Measurements from ENCODE around the gene FAM83C. TPM values are rescaled to one million over a fixed set of nuclear protein-coding genes. Genes with fewer than 3 reads are reported as not detected.

Gene FAM83C
- polyA plus RNA-seq, 1 of the 3 experiments (the other 2 are of a cell fraction), result not detected

GRCh38 chr20:35251613-35251940, 40.6 kb downstream of the FAM83C start:
- ChIA-PET POLR2A (no interaction called here), CTCF (no interaction called here)
- Histone ChIP-seq H4K20me1 (ENCODE audit: insufficient read depth) (no peaks in the 10 kb centered on the region), H3K27ac (ENCODE audit: low read depth in 2 of 2, low read length in 1 of 2) (no peak overlapping the region), H3K9ac (no peak overlapping the region), H2AFZ (ENCODE audit: low read depth) (no peak overlapping the region), H3K4me3 (ENCODE audit: low read depth in 2 of 2, low read length in 1 of 2) (no peak overlapping the region), H3K9me2 (no peaks in the 10 kb centered on the region), H3K27me3 (ENCODE audit: insufficient read depth) (no peaks in the 10 kb centered on the region), H3K4me2 (no peak overlapping the region), H3F3A (replicated peaks; ENCODE audit: insufficient read depth) (no peaks in the 10 kb centered on the region), H3K9me3 (no peaks in the 10 kb centered on the region), H3K36me3 (replicated peaks in 1 of 2; ENCODE audit: control insufficient read depth in 1 of 2, insufficient read depth in 2 of 2, low read length in 1 of 2) (no peaks in the 10 kb centered on the region), H3K4me1 (ENCODE audit: control insufficient read depth in 1 of 2, insufficient read depth in 2 of 2, low read depth in 1 of 2, low read length in 1 of 2) (no peaks in the 10 kb centered on the region; a peak in 1 of 4 replicates), H3K79me2 (ENCODE audit: insufficient read depth) (no peaks in the 10 kb centered on the region)
- DNase-seq, result no peak
- 90% methylated on average over 2 of the region's 2 CpGs for WGBS (ENCODE audit: low lambda C conversion rate)
- TF ChIP-seq SIN3A (IDR thresholded peaks at IDR 0.05; ENCODE audit: borderline replicate concordance, low read depth, low read length), result no peak
- no peak for TF ChIP-seq POLR2AphosphoS5 (IDR thresholded peaks at IDR 0.05; ENCODE audit: low read depth, low read length)
- TF ChIP-seq RCOR1 (IDR thresholded peaks at IDR 0.05; ENCODE audit: low read length), result no peak
- no peak for TF ChIP-seq GABPA (IDR thresholded peaks at IDR 0.05; ENCODE audit: low read depth)
- TF ChIP-seq USF2 (IDR thresholded peaks at IDR 0.05; ENCODE audit: borderline replicate concordance, low read depth, low read length), result no peak
- TF ChIP-seq REST (IDR thresholded peaks at IDR 0.05; ENCODE audit: low read depth, low read length), result no peak
- no peak for TF ChIP-seq IRF3 (IDR thresholded peaks at IDR 0.05; ENCODE audit: low read depth, low read length)
- TF ChIP-seq USF1 (IDR thresholded peaks at IDR 0.05; ENCODE audit: borderline replicate concordance, low read depth), result no peak
- no peak for TF ChIP-seq FOXJ3 (CRISPR knock-in tag; IDR thresholded peaks at IDR 0.05)
- no peak for TF ChIP-seq CTCF (IDR thresholded peaks at IDR 0.05)
- no peak for TF ChIP-seq CHD2 (IDR thresholded peaks at IDR 0.05; ENCODE audit: low read length, partially characterized antibody)
- TF ChIP-seq NRF1 (IDR thresholded peaks at IDR 0.05; ENCODE audit: low read depth, low read length), result no peak
- TF ChIP-seq RXRA (IDR thresholded peaks at IDR 0.05; ENCODE audit: borderline replicate concordance, low read depth), result no peak
- TF ChIP-seq MEF2A (IDR thresholded peaks at IDR 0.05; ENCODE audit: borderline replicate concordance, low read depth), result no peak
- TF ChIP-seq TAF1 (IDR thresholded peaks at IDR 0.05; ENCODE audit: borderline replicate concordance, low read depth, low read length), result no peak

Data from SK-N-SH (cell line).